HG02885 (cell line): ENCODE results near the gene TRNT1.

Experiments used
- ATAC-seq: cut with Tn5 transposase; IDR thresholded peaks from one replicate; pipeline ENCODE4 v1.9.1; 2021; ENCODE audit warnings: mild to moderate bottlenecking; ENCODE audit not compliant: unreplicated experiment, poor library complexity

TRNT1 gene

GRCh38 chr3:3172627-3173026 lies 45.9 kb downstream of the TRNT1 start:
- ATAC-seq: no peak

GRCh38 chr3:3177861-3178497 lies 51.2 kb downstream of the TRNT1 start:
- no peak for ATAC-seq

- ATAC-seq: peak; percentile 0
These were observed 52.0 kb downstream of the TRNT1 start for GRCh38 chr3:3178498-3179328.

- ATAC-seq: peak; percentile 98
These were observed 52.8 kb downstream of the TRNT1 start, which contains the start of gene CRBN for GRCh38 chr3:3179407-3180094. Gene CRBN, minus strand, starts transcription at chr3:3179691. Its CDS starts 4 bp downstream, at chr3:3179687.

GRCh38 chr3:3180456-3180855 lies 53.7 kb downstream of the TRNT1 start:
- no peak for ATAC-seq

GRCh38 chr3:3184876-3185275 lies 58.1 kb downstream of the TRNT1 start:
- ATAC-seq: no peak

GRCh38 chr3:3189102-3189727 lies 62.5 kb downstream of the TRNT1 start:
- ATAC-seq: no peak

- no peak for ATAC-seq
These were observed 63.2 kb downstream of the TRNT1 start for GRCh38 chr3:3189961-3190360.

GRCh38 chr3:3191675-3192285 lies 65.0 kb downstream of the TRNT1 start:
- no peak for ATAC-seq

- no peak for ATAC-seq
These were observed 65.5 kb downstream of the TRNT1 start for GRCh38 chr3:3192286-3192675.

- ATAC-seq: no peak
These were observed 68.1 kb downstream of the TRNT1 start for GRCh38 chr3:3194861-3195260.

GRCh38 chr3:3196148-3196861 lies 69.6 kb downstream of the TRNT1 start:
- peak; percentile 44 for ATAC-seq
